Measurements from ENCODE around the gene HOXA2. TPM values are rescaled to one million over a fixed set of nuclear protein-coding genes. Genes with fewer than 3 reads are reported as not detected.
A peak's percentile ranks its signal among the peaks of the same experiment; 100 is the strongest.

The HOXA2 gene
- total RNA-seq, 2 donors from 2014 or later, result 1.8 to 2.4 TPM

- H3K9me3 ChIP-seq, result no peaks in the 10 kb centered on the region
- peaks cover 9% of the 10 kb centered on the region for H3K4me1 ChIP-seq
- peak overlapping the region; percentile 19 for H3K27ac ChIP-seq
- peak overlapping the region in 1 of 2 donors; percentile 64 for H3K9ac ChIP-seq (ENCODE audit: low read depth in 2 of 2, low read length in 2 of 2)
- no peak overlapping the region for H3K4me3 ChIP-seq
- intact Hi-C loops (cut with DNase I), result no loop called here
- no peaks in the 10 kb centered on the region for H3K36me3 ChIP-seq
- H3K27me3 ChIP-seq, result no peaks in the 10 kb centered on the region
- peak; percentile 53 for DNase-seq
- no peak for TF ChIP-seq CTCF (IDR thresholded peaks at IDR 0.05)
These were observed 31.9 kb upstream of the HOXA2 start for GRCh38 chr7:27134392-27134791.

- no peak overlapping the region for H3K4me3 ChIP-seq
- DNase-seq, result peak; percentile 69
- intact Hi-C loops (cut with DNase I), result no loop called here
- H3K27ac ChIP-seq, result peak overlapping the region; percentile 19
- H3K4me1 ChIP-seq, result peaks cover 9% of the 10 kb centered on the region
- TF ChIP-seq CTCF (IDR thresholded peaks at IDR 0.05), result no peak
- H3K9me3 ChIP-seq, result no peaks in the 10 kb centered on the region
- H3K36me3 ChIP-seq, result no peaks in the 10 kb centered on the region
- H3K27me3 ChIP-seq, result no peaks in the 10 kb centered on the region
- peak overlapping the region in 1 of 2 donors; percentile 64 for H3K9ac ChIP-seq (ENCODE audit: low read depth in 2 of 2, low read length in 2 of 2)
These were observed 31.1 kb upstream of the HOXA2 start for GRCh38 chr7:27133409-27134231.

GRCh38 chr7:27132978-27133377, 30.5 kb upstream of the HOXA2 start:
- TF ChIP-seq CTCF (IDR thresholded peaks at IDR 0.05), result no peak
- peaks cover 9% of the 10 kb centered on the region for H3K4me1 ChIP-seq
- H3K9ac ChIP-seq (ENCODE audit: low read depth in 2 of 2, low read length in 2 of 2), result peak overlapping the region in 1 of 2 donors; percentile 64
- intact Hi-C loops (cut with DNase I), result no loop called here
- no peaks in the 10 kb centered on the region for H3K36me3 ChIP-seq
- DNase-seq, result peak; percentile 14
- H3K27ac ChIP-seq, result no peak overlapping the region
- H3K4me3 ChIP-seq, result no peak overlapping the region
- H3K9me3 ChIP-seq, result no peaks in the 10 kb centered on the region
- H3K27me3 ChIP-seq, result no peaks in the 10 kb centered on the region

- no peak for DNase-seq
- no peaks in the 10 kb centered on the region for H3K9me3 ChIP-seq
- peaks cover 9% of the 10 kb centered on the region for H3K4me1 ChIP-seq
- TF ChIP-seq CTCF (IDR thresholded peaks at IDR 0.05), result no peak
- intact Hi-C loops (cut with DNase I), result no loop called here
- no peak overlapping the region for H3K27ac ChIP-seq
- H3K27me3 ChIP-seq, result no peaks in the 10 kb centered on the region
- no peaks in the 10 kb centered on the region for H3K36me3 ChIP-seq
- peak overlapping the region in 1 of 2 donors; percentile 3 for H3K9ac ChIP-seq (ENCODE audit: low read depth in 2 of 2, low read length in 2 of 2)
- no peak overlapping the region for H3K4me3 ChIP-seq
These were observed 29.7 kb upstream of the HOXA2 start for GRCh38 chr7:27132214-27132613.

- TF ChIP-seq CTCF (IDR thresholded peaks at IDR 0.05), result no peak
- intact Hi-C loops (cut with DNase I), result no loop called here
- Histone ChIP-seq H3K27me3 (no peaks in the 10 kb centered on the region), H3K27ac (peak overlapping the region; percentile 81), H3K9me3 (no peaks in the 10 kb centered on the region), H3K9ac (ENCODE audit: low read depth in 2 of 2, low read length in 2 of 2) (peak overlapping the region; percentile 84 to 93), H3K36me3 (no peaks in the 10 kb centered on the region), H3K4me1 (peaks cover 5% of the 10 kb centered on the region), H3K4me3 (peak overlapping the region; percentile 60)
- no peak for DNase-seq
These were observed 28.9 kb upstream of the HOXA2 start for GRCh38 chr7:27131390-27131819.
